ENCODE measurements around the gene ACSL3. TPM values are rescaled to one million over a fixed set of nuclear protein-coding genes. Genes with fewer than 3 reads are reported as not detected.

ACSL3 gene
- total RNA-seq, 2 donors from 2014 or later, result 77.1 to 124 TPM

DNA sequence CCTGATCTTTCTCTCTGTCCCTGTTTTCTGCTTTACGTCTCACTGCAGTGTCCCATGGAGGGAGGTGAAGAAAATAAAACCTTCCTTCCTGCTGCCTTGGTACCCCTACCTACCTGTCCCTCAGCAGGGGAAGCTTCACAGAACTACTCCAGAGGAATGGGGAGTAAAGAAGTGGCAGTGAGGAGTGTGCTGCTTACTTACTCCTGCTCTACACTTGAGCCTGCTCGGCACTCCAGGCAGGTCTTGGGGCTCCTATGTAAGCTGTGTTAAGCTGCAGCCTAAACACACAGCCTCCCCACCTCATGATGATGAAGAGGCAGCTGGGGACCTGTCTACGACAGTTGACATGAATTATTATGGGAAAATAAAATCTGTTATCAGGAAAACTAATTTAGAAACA is 72.6 kb downstream of the ACSL3 start:
- Histone ChIP-seq H3K27ac (no peak overlapping the region), H3K36me3 (peaks cover 0 to 3% of the 10 kb centered on the region in 2 donors), H3K4me3 (no peak overlapping the region), H3K27me3 (replicated peaks; ENCODE audit: insufficient read depth) (no peaks in the 10 kb centered on the region), H3K4me1 (replicated peaks) (no peaks in the 10 kb centered on the region), H3K9me3 (no peaks in the 10 kb centered on the region)
- 80% methylated on average over 3 of the region's 3 CpGs for WGBS
- intact Hi-C loops (cut with DNase I), result no loop called here
- DNase-seq (ENCODE audit: low spot score), result no peak
- TF ChIP-seq POLR2AphosphoS5 (IDR thresholded peaks at IDR 0.05) (no peak), POLR2A (IDR thresholded peaks at IDR 0.05) (no peak)
- TF ChIP-seq, protein P1, sequence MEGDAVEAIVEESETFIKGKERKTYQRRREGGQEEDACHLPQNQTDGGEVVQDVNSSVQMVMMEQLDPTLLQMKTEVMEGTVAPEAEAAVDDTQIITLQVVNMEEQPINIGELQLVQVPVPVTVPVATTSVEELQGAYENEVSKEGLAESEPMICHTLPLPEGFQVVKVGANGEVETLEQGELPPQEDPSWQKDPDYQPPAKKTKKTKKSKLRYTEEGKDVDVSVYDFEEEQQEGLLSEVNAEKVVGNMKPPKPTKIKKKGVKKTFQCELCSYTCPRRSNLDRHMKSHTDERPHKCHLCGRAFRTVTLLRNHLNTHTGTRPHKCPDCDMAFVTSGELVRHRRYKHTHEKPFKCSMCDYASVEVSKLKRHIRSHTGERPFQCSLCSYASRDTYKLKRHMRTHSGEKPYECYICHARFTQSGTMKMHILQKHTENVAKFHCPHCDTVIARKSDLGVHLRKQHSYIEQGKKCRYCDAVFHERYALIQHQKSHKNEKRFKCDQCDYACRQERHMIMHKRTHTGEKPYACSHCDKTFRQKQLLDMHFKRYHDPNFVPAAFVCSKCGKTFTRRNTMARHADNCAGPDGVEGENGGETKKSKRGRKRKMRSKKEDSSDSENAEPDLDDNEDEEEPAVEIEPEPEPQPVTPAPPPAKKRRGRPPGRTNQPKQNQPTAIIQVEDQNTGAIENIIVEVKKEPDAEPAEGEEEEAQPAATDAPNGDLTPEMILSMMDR (IDR thresholded peaks at IDR 0.05), result no peak

DNA sequence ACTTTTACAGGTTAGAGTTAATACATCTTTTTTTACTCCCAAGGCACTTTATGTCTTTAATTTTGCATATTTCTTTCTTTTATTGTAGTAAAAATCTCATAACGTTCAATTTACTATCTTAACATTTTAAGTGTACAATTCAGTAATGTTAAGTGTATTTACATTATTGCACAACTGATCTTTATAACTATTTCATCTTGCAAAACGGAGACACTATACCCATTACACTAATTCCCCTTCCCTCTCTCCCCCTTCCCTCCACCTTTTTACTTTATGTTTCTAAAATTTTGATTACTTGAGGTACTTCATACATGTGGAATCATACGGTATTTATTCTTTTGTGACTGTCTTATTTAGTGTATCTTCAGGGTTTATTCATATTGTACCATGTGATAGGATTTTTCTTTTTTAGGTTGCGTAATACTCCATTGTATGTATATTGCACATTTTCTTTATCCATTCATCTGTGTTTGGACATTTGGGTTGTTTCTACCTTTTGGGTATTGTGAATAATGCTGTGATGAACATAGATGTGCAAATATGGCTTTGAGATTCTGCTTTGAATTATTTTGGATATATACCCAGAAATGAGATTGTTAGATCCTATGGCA is 75.0 kb downstream of the ACSL3 start:
- no peak for DNase-seq (ENCODE audit: low spot score)
- no peaks in the 10 kb centered on the region for H3K27me3 ChIP-seq (replicated peaks; ENCODE audit: insufficient read depth)
- TF ChIP-seq, protein P1 (IDR thresholded peaks at IDR 0.05), result no peak
- no peak for TF ChIP-seq POLR2AphosphoS5 (IDR thresholded peaks at IDR 0.05)
- TF ChIP-seq POLR2A (IDR thresholded peaks at IDR 0.05), result no peak
- peaks cover 0 to 3% of the 10 kb centered on the region in 2 donors for H3K36me3 ChIP-seq
- no peak overlapping the region for H3K4me3 ChIP-seq
- intact Hi-C loops (cut with DNase I), result no loop called here
- 72% methylated on average over 4 of the region's 4 CpGs for WGBS
- no peak overlapping the region for H3K27ac ChIP-seq
- no peaks in the 10 kb centered on the region for H3K9me3 ChIP-seq
- H3K4me1 ChIP-seq (replicated peaks), result no peaks in the 10 kb centered on the region

DNA sequence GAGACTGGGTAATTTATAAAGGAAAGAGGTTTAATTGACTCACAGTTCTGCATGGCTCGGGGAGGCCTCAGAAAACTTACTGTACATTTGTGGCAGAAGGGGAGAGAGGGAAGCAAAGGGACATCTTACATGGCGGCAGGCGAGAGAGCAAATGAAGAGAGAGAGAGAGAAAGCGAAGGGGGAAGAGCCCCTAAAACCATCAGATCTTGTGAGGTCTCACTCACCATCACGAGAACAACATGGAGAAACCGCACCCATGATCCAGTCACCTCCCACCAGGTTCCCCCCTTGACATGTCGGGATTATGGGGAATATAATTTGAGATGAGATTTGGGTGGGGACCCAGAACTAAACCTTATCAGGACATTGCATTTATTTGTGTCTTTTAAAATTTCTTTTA is 75.9 kb downstream of the ACSL3 start:
- H3K27me3 ChIP-seq (replicated peaks; ENCODE audit: insufficient read depth), result no peaks in the 10 kb centered on the region
- no peaks in the 10 kb centered on the region for H3K4me1 ChIP-seq (replicated peaks)
- no peak for DNase-seq (ENCODE audit: low spot score)
- H3K4me3 ChIP-seq, result no peak overlapping the region
- H3K36me3 ChIP-seq, result peaks cover 0 to 3% of the 10 kb centered on the region in 2 donors
- WGBS, result 97% methylated on average over 7 of the region's 7 CpGs
- no peak overlapping the region for H3K27ac ChIP-seq
- TF ChIP-seq POLR2AphosphoS5 (IDR thresholded peaks at IDR 0.05), result no peak
- no peak for TF ChIP-seq POLR2A (IDR thresholded peaks at IDR 0.05)
- TF ChIP-seq, protein P1 (IDR thresholded peaks at IDR 0.05), result no peak
- no peaks in the 10 kb centered on the region for H3K9me3 ChIP-seq
- intact Hi-C loops (cut with DNase I), result no loop called here

DNA sequence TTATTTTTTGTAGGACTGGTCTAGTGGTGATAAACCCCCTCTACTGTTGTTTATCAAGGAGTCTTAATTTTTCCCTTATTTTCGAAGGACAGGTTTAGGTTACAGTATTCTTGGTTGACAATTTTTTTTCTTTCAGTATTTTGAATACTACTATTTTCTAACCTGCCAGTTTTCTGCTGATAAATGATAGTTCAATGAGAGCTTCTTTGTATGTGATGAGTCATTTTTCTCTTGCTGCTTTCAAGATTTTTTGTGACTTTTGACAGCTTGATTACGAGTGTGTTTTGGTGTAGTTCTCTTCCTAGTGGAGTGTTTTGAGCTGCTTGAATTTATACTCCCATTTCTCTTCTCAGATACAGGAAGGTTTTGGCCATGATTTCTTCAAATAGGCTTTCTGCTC is 77.5 kb downstream of the ACSL3 start:
- no peaks in the 10 kb centered on the region for H3K4me1 ChIP-seq (replicated peaks)
- intact Hi-C loops (cut with DNase I), result no loop called here
- H3K9me3 ChIP-seq, result no peaks in the 10 kb centered on the region
- no peak for DNase-seq (ENCODE audit: low spot score)
- peaks cover 0 to 2% of the 10 kb centered on the region in 2 donors for H3K36me3 ChIP-seq
- TF ChIP-seq POLR2AphosphoS5 (IDR thresholded peaks at IDR 0.05) (no peak), POLR2A (IDR thresholded peaks at IDR 0.05) (no peak)
- TF ChIP-seq, protein P1 (IDR thresholded peaks at IDR 0.05), result no peak
- H3K27me3 ChIP-seq (replicated peaks; ENCODE audit: insufficient read depth), result no peaks in the 10 kb centered on the region
- no peak overlapping the region for H3K27ac ChIP-seq
- 100% methylated on average over 2 of the region's 2 CpGs for WGBS
- no peak overlapping the region for H3K4me3 ChIP-seq

DNA sequence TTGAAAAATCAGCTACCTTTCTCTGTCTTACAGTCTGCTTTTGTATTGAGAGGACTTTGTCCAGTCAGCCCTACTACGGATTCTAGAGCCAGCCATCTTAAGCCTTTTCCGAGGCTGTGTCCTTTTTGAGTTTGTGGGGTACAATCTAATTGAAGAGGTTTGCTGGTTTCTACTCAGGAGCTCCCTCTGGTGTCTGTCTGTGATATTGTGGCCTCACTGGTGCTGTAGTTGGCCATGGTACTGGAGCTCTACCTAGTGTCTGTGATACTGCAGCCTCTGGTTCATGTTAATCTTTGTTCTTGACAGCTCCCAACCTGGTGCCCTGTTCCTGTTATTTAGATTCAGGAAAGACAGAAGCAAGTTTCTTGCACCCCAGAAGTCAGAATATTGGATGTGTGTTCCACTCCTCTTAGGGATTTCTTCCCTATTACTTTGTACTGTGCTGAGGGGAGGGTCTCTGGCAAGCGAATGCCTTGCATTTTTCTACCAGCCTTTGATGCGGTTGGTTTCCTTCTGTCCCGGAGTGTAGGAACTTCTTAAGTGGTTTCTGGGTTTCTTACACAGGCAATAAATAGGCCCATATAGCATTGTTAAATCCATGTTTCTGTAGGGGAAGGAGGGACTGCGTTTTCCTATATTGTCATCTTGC is 78.5 kb downstream of the ACSL3 start:
- Histone ChIP-seq H3K36me3 (no peaks in the 10 kb centered on the region), H3K4me1 (replicated peaks) (no peaks in the 10 kb centered on the region), H3K9me3 (no peaks in the 10 kb centered on the region), H3K4me3 (no peak overlapping the region), H3K27me3 (replicated peaks; ENCODE audit: insufficient read depth) (no peaks in the 10 kb centered on the region), H3K27ac (no peak overlapping the region)
- intact Hi-C loops (cut with DNase I), result no loop called here
- 82% methylated on average over 6 of the region's 6 CpGs for WGBS
- peak; percentile 23 for DNase-seq (ENCODE audit: low spot score)
- TF ChIP-seq POLR2AphosphoS5 (IDR thresholded peaks at IDR 0.05), result no peak
- TF ChIP-seq, protein P1 (IDR thresholded peaks at IDR 0.05), result peak in 3 of 4 experiments; percentile 49 to 60 (median 49)

Data from prostate gland (tissue), 2 donors.